GM23338 (cell line): ENCODE results near the gene ATP6V0A4. TPM values are rescaled to one million over a fixed set of nuclear protein-coding genes. Genes with fewer than 3 reads are reported as not detected.
"Not testable (repeated sequence)": the region's sequence is repeated elsewhere in the genome, so short reads cannot be mapped to it uniquely, and the experiment has no call there.

Experiments
- ATAC-seq: fragments of 200-7000 bp; cut with Tn5 transposase; 3 replicates; pipeline ENCODE4 v1.9.1; 2020
- DNase-seq: peaks from one replicate; pipeline ENCODE4 v3.0.0-alpha.2; 2015; ENCODE audit warnings: low spot score
- H2AFZ ChIP-seq: fragments of 200-600 bp; sonication (generic); 2 replicates; pipeline ENCODE4 v1.8.0; 2016; ENCODE audit warnings: antibody characterized with exemption, mild to moderate bottlenecking, moderate library complexity
- H3F3A ChIP-seq: fragments of 200-600 bp; sonication (generic); replicated peaks from 2 replicates; pipeline ENCODE4 v1.8.0; 2017; ENCODE audit warnings: antibody characterized with exemption, mixed run types, low read depth
- H3K27ac ChIP-seq: fragments of 200-600 bp; sonication (generic); 2 replicates; pipeline ENCODE4 v1.6.1; 2016; ENCODE audit warnings: low read depth
- H3K27me3 ChIP-seq: fragments of 200-600 bp; sonication (generic); 2 replicates; pipeline ENCODE4 v1.8.0; 2016; ENCODE audit warnings: mild to moderate bottlenecking, mixed run types, moderate library complexity; ENCODE audit not compliant: insufficient read depth
- H3K36me3 ChIP-seq: fragments of 200-600 bp; sonication (generic); 2 replicates; pipeline ENCODE4 v1.8.0; 2016; ENCODE audit warnings: mild to moderate bottlenecking; ENCODE audit not compliant: insufficient read depth
- H3K4me1 ChIP-seq: fragments of 200-600 bp; sonication (generic); 2 replicates; pipeline ENCODE4 v1.8.0; 2016; ENCODE audit warnings: mild to moderate bottlenecking, moderate library complexity; ENCODE audit not compliant: insufficient read depth
- H3K4me2 ChIP-seq: fragments of 200-600 bp; sonication (generic); 2 replicates; pipeline ENCODE4 v1.7.1; 2017; ENCODE audit warnings: mixed run types
- H3K4me3 ChIP-seq: fragments of 200-600 bp; sonication (generic); 2 replicates; pipeline ENCODE4 v1.6.1; 2016; ENCODE audit warnings: mixed run types
- H3K79me2 ChIP-seq: fragments of 200-600 bp; sonication (generic); replicated peaks from 2 replicates; pipeline ENCODE4 v1.8.0; 2017; ENCODE audit warnings: mild to moderate bottlenecking; ENCODE audit not compliant: insufficient read depth
- H3K9me2 ChIP-seq: fragments of 200-600 bp; sonication (generic); 2 replicates; pipeline ENCODE4 v1.8.0; 2017; ENCODE audit not compliant: insufficient read depth
- H4K20me1 ChIP-seq: fragments of 200-600 bp; sonication (generic); replicated peaks from 2 replicates; pipeline ENCODE4 v1.8.0; 2017; ENCODE audit warnings: mild to moderate bottlenecking; ENCODE audit not compliant: insufficient read depth
- H3K27ac Mint-ChIP-seq: 2 replicates; pipeline ENCODE4 v1.8.0; 2020; ENCODE audit warnings: inconsistent platforms, mild to moderate bottlenecking, moderate library complexity, mixed read lengths
- H3K27me3 Mint-ChIP-seq: 3 replicates; pipeline ENCODE4 v1.8.0; 2022; ENCODE audit warnings: low read depth, mild to moderate bottlenecking, moderate library complexity, mixed read lengths, inconsistent platforms; ENCODE audit not compliant: insufficient read depth, poor library complexity
- H3K36me3 Mint-ChIP-seq: 3 replicates; pipeline ENCODE4 v1.8.0; 2021; ENCODE audit warnings: low read depth, mild to moderate bottlenecking, inconsistent platforms, moderate library complexity, mixed read lengths
- H3K4me1 Mint-ChIP-seq: 3 replicates; pipeline ENCODE4 v1.8.0; 2020; ENCODE audit warnings: mild to moderate bottlenecking, inconsistent platforms, mixed read lengths
- H3K4me3 Mint-ChIP-seq: 3 replicates; pipeline ENCODE4 v1.8.0; 2021; ENCODE audit warnings: moderate library complexity, mild to moderate bottlenecking, inconsistent platforms, mixed read lengths
- H3K9me3 Mint-ChIP-seq: 3 replicates; pipeline ENCODE4 v1.8.0; 2020; ENCODE audit warnings: moderate library complexity, mild to moderate bottlenecking, inconsistent platforms, mixed read lengths
- CREB1 ChIP-seq: fragments of 250-450 bp; sonication (Bioruptor Pico); IDR thresholded peaks from 2 replicates; pipeline ENCODE4 v1.5.0; 2020; ENCODE audit warnings: low read depth, mild to moderate bottlenecking, moderate library complexity
- CTCF ChIP-seq, 2 experiments: fragments of 200-600 bp in 1 of 2; sonication (generic) in 1 of 2; conservative IDR thresholded peaks; 2 replicates each; pipeline versions ENCODE4 v1.5.1 to v1.6.1; 2016 to 2017; ENCODE audit warnings: antibody characterized with exemption in 2 of 2, low read depth in 2 of 2, mild to moderate bottlenecking in 2 of 2, moderate library complexity in 1 of 2
- EZH2 ChIP-seq: fragments of 200-600 bp; sonication (generic); IDR thresholded peaks from one replicate; pipeline ENCODE4 v1.8.0; 2017; ENCODE audit warnings: antibody characterized with exemption, mild to moderate bottlenecking, low read depth; ENCODE audit not compliant: unreplicated experiment
- EZH2phosphoT487 ChIP-seq: fragments of 200-600 bp; sonication (generic); IDR thresholded peaks from one replicate; pipeline ENCODE4 v1.8.1; 2018; ENCODE audit warnings: antibody characterized with exemption; ENCODE audit not compliant: unreplicated experiment
- JUNB ChIP-seq: IDR thresholded peaks from one replicate; pipeline ENCODE4 v1.6.1; 2016; ENCODE audit warnings: antibody characterized with exemption; ENCODE audit not compliant: unreplicated experiment
- NANOG ChIP-seq: IDR thresholded peaks from 2 replicates; pipeline ENCODE4 v1.6.1; 2016; ENCODE audit warnings: antibody characterized with exemption, borderline replicate concordance
- POLR2AphosphoS5 ChIP-seq: IDR thresholded peaks from 2 replicates; pipeline ENCODE4 v1.6.1; 2016; ENCODE audit warnings: antibody characterized with exemption, low read depth
- STAT1 ChIP-seq: IDR thresholded peaks from one replicate; pipeline ENCODE4 v1.6.1; 2016; ENCODE audit warnings: antibody characterized with exemption; ENCODE audit not compliant: unreplicated experiment
- ZNF114 ChIP-seq: fragments of 250-450 bp; sonication (Bioruptor Pico); IDR thresholded peaks from 2 replicates; pipeline ENCODE4 v1.5.0; 2020; ENCODE audit warnings: mild to moderate bottlenecking, moderate library complexity
- ZNF331 ChIP-seq: fragments of 250-450 bp; sonication (Bioruptor Pico); IDR thresholded peaks from 2 replicates; pipeline ENCODE4 v1.5.0; 2020; ENCODE audit warnings: low read depth, mild to moderate bottlenecking, moderate library complexity
- polyA plus RNA-seq: library from polyadenylated mRNA; unstranded; fragments of >200 nt; fragmentation: Nextera tagmentation; extraction: Ambion mirVana; gene quantifications from 2 replicates; pipeline ENCODE4 v1.2.1, GENCODE V29; 2016
- total RNA-seq: library from RNA; depleted of rRNA; stranded (reverse); fragments of >200 nt; shearing (Covaris generic); gene quantifications from 2 replicates; pipeline ENCODE4 v1.2.3, GENCODE V29; 2014
- TF ChIP-seq, protein P1 (sequence below): IDR thresholded peaks from one replicate; pipeline ENCODE4 v1.6.1; 2018; ENCODE audit warnings: antibody characterized with exemption; ENCODE audit not compliant: unreplicated experiment
- TF ChIP-seq, protein P2 (sequence below): IDR thresholded peaks from 2 replicates; pipeline ENCODE4 v1.6.1; 2016; ENCODE audit warnings: antibody characterized with exemption

Gene ATP6V0A4
- total and polyA plus RNA-seq, 2 experiments from 2014 or later: 0.10 to 1.3 TPM

- TF ChIP-seq POLR2AphosphoS5: no peak
- TF ChIP-seq NANOG: no peak
- no peak for TF ChIP-seq CTCF (conservative IDR thresholded peaks at IDR 0.05; ENCODE audit: low read depth in 2 of 2)
- no peak for TF ChIP-seq JUNB
Measured at GRCh38 chr7:138698281-138698680, 99.7 kb downstream of the ATP6V0A4 start (continued).

- no peak overlapping the region for H3K27ac ChIP-seq
- no peaks in the 10 kb centered on the region for H3K36me3 ChIP-seq
- 0 out of 2 replicates have a peak, but pooled peaks cover 2% of the 10 kb centered on the region for H3K9me2 ChIP-seq
- no peaks in the 10 kb centered on the region for H3K4me1 ChIP-seq
- Mint-ChIP-seq H3K27me3 (peaks cover 2% of the 10 kb centered on the region), H3K9me3 (no peaks in the 10 kb centered on the region; the same call in 1 of the 3 replicates), H3K4me1 (no peaks in the 10 kb centered on the region), H3K27ac (no peak overlapping the region), H3K36me3 (no peaks in the 10 kb centered on the region), H3K4me3 (no peak overlapping the region)
- TF ChIP-seq EZH2: no peak
- no peak for TF ChIP-seq ZNF331 (CRISPR knock-in tag)
- H3K4me2 ChIP-seq: no peak overlapping the region
- H4K20me1 ChIP-seq: no peaks in the 10 kb centered on the region
- no peak overlapping the region for H2AFZ ChIP-seq
- no peaks in the 10 kb centered on the region for H3K79me2 ChIP-seq
- no peaks in the 10 kb centered on the region for H3K27me3 ChIP-seq
- no peak overlapping the region for H3K4me3 ChIP-seq
- DNase-seq (no peak), ATAC-seq (no peak)
- H3F3A ChIP-seq: no peaks in the 10 kb centered on the region
Measured at GRCh38 chr7:138697535-138698182, 100.3 kb downstream of the ATP6V0A4 start.

DNA sequence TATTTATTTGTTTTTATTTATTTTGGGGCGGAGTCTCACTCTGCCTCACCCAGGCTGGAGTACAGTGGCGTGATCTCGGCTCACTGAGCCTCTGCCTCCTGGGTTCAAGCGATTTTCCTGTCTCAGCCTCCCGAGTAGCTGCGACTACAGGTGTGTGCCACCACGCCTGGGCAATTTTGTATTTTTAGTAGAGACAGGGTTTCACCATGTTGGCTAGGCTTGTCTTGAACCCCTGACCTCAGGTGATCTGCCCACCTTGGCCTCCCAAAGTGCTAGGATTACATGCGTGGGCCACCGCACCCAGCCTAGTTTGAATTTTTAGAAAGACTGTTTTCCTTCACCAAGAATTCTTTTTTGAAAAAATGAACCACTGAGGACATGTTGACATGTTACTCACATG lies 102.2 kb downstream of the ATP6V0A4 start:
- H3K9me2 ChIP-seq, H3K27ac ChIP-seq, H3K36me3 Mint-ChIP-seq, DNase-seq, H3K4me1 ChIP-seq, H3K27me3 Mint-ChIP-seq, H3K27me3 ChIP-seq, ATAC-seq, H3K36me3 ChIP-seq, H3F3A ChIP-seq, H3K4me1 Mint-ChIP-seq, H4K20me1 ChIP-seq, H3K27ac Mint-ChIP-seq, H3K4me3 Mint-ChIP-seq, H2AFZ ChIP-seq, H3K79me2 ChIP-seq, H3K4me3 ChIP-seq, H3K4me2 ChIP-seq, H3K9me3 Mint-ChIP-seq: not testable (repeated sequence)

DNA sequence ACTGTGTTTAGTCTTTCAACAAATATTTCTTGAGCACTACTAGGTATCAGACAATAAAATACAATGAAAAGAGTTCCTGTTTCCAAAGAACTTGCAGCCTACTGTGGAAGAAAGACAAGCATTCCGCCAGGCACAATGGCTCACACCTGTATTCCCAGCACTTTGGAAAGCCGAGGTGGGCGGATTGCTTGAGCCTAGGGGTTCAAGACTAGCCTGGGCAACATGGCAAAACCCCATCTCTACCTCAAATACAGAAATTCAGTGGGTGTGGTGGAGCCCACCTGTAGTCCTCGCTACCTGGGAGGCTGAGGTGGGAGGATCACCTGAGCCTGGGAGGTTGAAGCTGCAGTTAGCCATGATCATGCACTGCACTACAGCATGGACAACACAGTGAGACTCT lies 102.9 kb downstream of the ATP6V0A4 start:
- H3K36me3 Mint-ChIP-seq: no peaks in the 10 kb centered on the region
- no peaks in the 10 kb centered on the region for H3K4me1 Mint-ChIP-seq
- no peak for TF ChIP-seq STAT1
- TF ChIP-seq EZH2phosphoT487: no peak
- TF ChIP-seq ZNF114 (CRISPR knock-in tag): no peak
- TF ChIP-seq ZNF331 (CRISPR knock-in tag): no peak
- no peak for TF ChIP-seq CREB1 (CRISPR knock-in tag)
- TF ChIP-seq, protein P1, sequence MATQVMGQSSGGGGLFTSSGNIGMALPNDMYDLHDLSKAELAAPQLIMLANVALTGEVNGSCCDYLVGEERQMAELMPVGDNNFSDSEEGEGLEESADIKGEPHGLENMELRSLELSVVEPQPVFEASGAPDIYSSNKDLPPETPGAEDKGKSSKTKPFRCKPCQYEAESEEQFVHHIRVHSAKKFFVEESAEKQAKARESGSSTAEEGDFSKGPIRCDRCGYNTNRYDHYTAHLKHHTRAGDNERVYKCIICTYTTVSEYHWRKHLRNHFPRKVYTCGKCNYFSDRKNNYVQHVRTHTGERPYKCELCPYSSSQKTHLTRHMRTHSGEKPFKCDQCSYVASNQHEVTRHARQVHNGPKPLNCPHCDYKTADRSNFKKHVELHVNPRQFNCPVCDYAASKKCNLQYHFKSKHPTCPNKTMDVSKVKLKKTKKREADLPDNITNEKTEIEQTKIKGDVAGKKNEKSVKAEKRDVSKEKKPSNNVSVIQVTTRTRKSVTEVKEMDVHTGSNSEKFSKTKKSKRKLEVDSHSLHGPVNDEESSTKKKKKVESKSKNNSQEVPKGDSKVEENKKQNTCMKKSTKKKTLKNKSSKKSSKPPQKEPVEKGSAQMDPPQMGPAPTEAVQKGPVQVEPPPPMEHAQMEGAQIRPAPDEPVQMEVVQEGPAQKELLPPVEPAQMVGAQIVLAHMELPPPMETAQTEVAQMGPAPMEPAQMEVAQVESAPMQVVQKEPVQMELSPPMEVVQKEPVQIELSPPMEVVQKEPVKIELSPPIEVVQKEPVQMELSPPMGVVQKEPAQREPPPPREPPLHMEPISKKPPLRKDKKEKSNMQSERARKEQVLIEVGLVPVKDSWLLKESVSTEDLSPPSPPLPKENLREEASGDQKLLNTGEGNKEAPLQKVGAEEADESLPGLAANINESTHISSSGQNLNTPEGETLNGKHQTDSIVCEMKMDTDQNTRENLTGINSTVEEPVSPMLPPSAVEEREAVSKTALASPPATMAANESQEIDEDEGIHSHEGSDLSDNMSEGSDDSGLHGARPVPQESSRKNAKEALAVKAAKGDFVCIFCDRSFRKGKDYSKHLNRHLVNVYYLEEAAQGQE: no peak
- TF ChIP-seq, protein P2, sequence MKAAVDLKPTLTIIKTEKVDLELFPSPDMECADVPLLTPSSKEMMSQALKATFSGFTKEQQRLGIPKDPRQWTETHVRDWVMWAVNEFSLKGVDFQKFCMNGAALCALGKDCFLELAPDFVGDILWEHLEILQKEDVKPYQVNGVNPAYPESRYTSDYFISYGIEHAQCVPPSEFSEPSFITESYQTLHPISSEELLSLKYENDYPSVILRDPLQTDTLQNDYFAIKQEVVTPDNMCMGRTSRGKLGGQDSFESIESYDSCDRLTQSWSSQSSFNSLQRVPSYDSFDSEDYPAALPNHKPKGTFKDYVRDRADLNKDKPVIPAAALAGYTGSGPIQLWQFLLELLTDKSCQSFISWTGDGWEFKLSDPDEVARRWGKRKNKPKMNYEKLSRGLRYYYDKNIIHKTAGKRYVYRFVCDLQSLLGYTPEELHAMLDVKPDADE: no peak

More for the DNA sequence above, 102.9 kb downstream of the ATP6V0A4 start:
- Histone ChIP-seq H3K4me2 (no peak overlapping the region), H3K27ac (no peak overlapping the region), H4K20me1 (no peaks in the 10 kb centered on the region), H3K9me2 (0 out of 2 replicates have a peak, but pooled peaks cover 2% of the 10 kb centered on the region), H2AFZ (no peak overlapping the region), H3K4me3 (no peak overlapping the region), H3F3A (no peaks in the 10 kb centered on the region), H3K79me2 (no peaks in the 10 kb centered on the region), H3K27me3 (no peaks in the 10 kb centered on the region), H3K4me1 (no peaks in the 10 kb centered on the region), H3K36me3 (no peaks in the 10 kb centered on the region)
- ATAC-seq: no peak
- Mint-ChIP-seq H3K9me3 (no peaks in the 10 kb centered on the region; the same call in 1 of the 3 replicates), H3K27me3 (peaks cover 2% of the 10 kb centered on the region), H3K27ac (no peak overlapping the region), H3K4me3 (no peak overlapping the region)
- DNase-seq: no peak
